Stromal cell of bone marrow (primary cell): ENCODE results near the gene MBNL1.

Experiments used
- DNase-seq: peaks from one replicate; pipeline ENCODE4 v3.0.0-alpha.2; 2012; ENCODE audit warnings: low read depth

The MBNL1 gene, protein sequence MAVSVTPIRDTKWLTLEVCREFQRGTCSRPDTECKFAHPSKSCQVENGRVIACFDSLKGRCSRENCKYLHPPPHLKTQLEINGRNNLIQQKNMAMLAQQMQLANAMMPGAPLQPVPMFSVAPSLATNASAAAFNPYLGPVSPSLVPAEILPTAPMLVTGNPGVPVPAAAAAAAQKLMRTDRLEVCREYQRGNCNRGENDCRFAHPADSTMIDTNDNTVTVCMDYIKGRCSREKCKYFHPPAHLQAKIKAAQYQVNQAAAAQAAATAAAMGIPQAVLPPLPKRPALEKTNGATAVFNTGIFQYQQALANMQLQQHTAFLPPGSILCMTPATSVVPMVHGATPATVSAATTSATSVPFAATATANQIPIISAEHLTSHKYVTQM

GRCh38 chr3:152268555-152269055 is at the start of gene MBNL1:
TSS of gene MBNL1 (plus strand) at chr3:152268929. CDS start at chr3:152300194, 31,265 bp downstream.
- DNase-seq: peak; percentile 71

DNA sequence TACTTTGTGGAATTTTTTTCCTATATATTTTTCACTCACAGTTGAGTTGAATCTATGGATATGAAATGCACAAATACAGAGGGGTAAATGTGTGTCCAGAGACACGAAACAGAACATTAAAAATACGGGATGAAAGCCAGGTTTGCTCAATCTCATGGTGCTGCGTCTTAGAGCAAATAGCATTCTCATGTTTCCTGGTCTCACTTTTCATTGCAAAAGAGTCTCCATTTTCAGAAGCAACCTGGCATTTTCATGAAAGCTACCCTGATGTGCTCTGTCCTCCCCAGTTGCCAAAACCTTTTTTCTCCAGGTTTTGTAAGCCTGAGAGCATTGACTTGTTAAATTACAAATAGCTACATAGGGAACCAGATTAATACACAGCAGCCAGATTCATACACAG is 49.5 kb upstream of the MBNL1 start:
- DNase-seq: no peak

GRCh38 chr3:152219769-152220255 is 48.9 kb upstream of the MBNL1 start:
- DNase-seq: no peak

GRCh38 chr3:152222327-152222726 is 46.4 kb upstream of the MBNL1 start:
- DNase-seq: peak; percentile 74

- DNase-seq: no peak
Observed at GRCh38 chr3:152225201-152225600, 43.5 kb upstream of the MBNL1 start.

DNA sequence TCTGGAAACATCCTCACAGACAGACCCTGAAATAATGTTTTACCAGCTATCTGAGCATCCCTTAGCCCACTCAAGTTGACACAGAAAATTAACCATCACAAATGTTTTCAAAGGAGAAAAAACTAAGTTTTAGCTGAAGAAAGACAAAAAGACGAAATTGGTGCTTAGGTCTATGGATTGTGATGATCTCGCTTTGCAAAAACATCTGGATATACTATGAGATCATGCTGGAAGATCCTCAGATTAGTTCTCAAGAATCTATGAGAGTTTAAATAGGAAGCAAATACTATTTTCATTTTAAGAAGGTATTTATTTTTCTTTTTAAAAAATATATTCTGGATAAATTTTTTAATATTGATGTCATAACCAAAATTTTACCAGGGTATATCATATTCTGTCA is 42.6 kb upstream of the MBNL1 start:
- DNase-seq: no peak

GRCh38 chr3:152227027-152227426 is 41.7 kb upstream of the MBNL1 start:
- DNase-seq: no peak

GRCh38 chr3:152229692-152230091 is 39.0 kb upstream of the MBNL1 start:
- no peak for DNase-seq

DNA sequence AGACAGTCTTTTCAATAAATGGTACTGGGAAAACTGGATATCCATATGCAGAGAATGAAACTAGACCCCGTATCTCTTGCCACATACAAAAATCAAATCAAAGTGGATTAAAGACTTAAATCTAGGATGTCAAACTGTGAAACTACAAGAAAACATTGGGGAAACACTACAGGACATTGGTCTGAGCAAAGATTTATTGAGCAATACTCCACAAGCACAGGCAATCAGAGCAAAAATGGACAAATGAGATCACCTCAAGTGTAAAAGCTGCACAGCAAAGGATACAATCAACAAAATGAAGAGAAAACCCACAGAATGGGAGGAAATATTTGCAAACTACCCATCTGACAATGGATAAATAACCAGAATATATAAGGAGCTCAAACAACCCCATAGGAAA is 38.4 kb upstream of the MBNL1 start:
- no peak for DNase-seq

DNA sequence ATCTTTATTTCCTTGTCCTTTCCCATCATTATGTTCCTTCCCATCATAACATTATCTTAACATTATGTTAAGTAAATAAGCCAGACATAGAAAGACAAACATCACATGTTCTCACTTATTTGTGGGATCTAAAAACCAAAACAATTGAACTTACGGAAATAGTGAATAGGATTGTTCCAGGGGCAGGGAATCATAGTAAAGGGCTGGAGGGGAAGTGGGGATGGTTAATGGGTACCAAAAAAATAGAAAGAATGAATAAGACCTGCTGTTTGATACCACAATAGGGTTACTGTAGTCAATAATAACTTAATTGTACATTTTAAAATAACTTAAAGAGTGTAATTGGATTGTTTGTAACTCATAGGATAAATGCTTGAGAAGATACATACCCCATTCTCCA is 36.7 kb upstream of the MBNL1 start:
- no peak for DNase-seq

GRCh38 chr3:152232679-152233078 is 36.0 kb upstream of the MBNL1 start:
- DNase-seq: no peak

- no peak for DNase-seq
Observed at GRCh38 chr3:152234657-152235375, 33.9 kb upstream of the MBNL1 start.

GRCh38 chr3:152235709-152236298 is 32.9 kb upstream of the MBNL1 start:
- DNase-seq: no peak

GRCh38 chr3:152236716-152237115 is 32.0 kb upstream of the MBNL1 start:
- DNase-seq: no peak

DNA sequence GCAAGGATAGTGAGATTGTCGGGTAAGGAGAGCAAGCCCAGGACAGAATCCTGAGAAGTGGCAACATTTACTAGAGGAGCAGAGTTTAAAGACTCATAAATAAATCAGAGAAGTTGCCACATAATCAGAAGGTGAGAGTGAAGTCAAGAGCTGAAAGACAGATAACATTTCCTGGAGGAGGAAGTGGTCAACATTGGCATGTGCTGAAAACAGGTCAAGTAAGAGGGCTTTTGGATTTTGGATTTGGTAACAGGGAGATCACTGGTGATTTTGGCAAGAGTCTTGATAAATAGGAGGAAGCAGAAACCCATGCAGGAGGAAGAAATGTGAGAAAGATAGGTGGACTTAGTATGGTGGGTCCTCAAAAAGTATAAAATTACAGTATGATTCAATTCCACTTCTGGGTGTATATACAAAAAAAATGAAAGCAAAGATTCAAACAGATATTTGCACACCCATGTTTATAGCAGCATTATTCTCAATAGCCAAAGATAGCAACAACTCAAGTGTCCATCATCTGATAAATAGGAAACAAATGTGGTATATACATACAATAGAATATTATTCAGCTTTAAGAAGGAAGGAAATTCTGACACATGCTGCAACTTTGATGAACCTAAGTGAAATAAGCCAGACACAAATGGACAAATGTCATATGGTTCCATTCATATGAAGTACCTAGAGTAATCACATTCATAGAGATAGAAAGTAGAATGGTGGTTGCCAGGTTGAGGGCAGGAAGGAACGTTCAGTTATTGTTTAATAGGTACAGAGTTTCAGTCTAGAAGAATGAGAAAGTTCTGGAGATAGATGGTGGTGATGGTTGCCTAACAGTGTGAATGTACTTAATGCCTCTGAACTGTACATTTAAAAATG is 27.3 kb upstream of the MBNL1 start:
- DNase-seq: no peak

GRCh38 chr3:152243301-152243711 is 25.4 kb upstream of the MBNL1 start:
- no peak for DNase-seq

DNA sequence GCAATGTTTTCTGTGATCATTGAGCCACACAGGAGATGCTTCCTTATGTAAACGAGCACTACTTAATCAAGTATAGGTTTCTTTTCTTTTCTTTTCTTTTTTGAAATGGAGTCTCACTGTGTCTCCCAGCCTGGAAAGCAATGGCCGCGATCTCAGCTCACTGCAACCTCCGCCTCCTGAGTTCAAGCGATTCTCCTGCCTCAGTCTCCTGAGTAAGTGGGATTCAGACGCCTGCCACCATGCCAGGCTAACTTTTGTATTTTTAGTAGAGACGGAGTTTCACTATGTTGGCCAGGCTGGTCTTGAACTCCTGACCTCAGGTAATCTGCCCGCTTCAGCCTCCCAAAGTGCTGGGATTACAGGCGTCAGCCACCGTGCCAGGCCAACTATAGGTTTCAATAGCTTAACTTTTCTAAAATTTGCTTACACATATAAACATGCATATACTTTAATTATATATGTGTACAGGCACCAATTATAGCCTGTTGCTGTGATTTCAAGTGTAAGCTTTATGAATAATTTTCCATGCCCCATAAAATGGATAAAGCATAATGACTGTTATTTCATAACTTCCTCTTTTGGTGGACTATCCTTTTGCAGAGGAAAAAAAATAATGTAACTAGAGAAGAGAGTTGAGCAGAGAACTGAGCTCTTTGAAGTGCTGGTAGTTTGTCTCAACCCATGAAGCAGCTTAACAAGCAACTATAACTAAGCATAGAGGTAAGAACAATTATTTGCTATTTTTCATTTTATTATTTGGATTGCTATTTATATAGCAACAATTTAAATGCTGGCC is 24.8 kb upstream of the MBNL1 start:
- no peak for DNase-seq

GRCh38 chr3:152244517-152244888 is 24.2 kb upstream of the MBNL1 start:
- no peak for DNase-seq

DNA sequence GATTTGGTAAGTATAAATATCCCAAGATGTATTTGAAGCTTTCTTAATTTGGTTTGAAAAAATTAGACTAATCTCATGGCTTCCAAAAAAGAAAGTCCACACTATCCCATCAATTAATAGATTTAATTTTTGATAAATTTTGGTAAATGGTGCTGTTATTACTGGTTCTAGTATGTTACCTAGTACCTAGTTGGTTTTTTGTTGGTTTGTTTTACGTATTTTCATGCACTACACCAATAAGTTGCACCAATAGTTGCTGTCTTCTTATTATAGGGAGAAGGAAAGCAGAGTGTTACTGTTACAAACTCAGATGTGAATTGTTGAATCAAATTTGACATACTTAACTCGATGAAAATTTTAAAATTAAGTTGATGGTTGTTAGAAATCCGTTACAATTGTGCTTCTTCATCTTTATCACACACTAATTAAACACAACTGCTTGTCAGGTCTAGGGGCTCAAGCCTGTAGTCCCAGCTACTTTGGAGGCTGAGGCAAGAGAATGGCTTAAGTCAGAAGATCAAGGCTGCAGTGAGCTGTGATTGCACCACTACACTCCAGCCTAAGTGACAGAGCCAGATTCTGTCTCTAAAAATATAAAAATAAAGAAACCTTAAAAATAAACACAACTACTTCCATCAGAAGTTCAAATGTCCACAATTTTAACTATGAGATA is 23.1 kb upstream of the MBNL1 start:
- no peak for DNase-seq

DNA sequence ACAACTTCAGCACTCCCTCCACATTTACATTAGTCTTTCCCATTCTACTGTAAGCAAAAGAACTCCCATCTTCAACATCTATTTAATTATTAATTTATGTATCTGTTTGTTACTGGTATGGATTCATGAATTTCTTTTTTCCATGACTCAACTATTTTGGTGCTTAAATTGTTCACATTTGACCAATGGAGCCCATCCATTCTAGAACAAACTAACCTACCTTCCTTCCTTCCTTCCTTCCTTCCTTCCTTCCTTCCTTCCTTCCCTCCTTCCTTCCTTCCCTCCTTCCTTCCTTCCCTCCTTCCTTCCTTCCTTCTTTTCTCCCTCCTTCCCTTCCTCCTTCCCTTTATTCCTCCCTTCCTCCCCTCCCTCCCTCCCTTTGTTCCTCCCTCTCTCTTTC is 16.8 kb upstream of the MBNL1 start:
- DNase-seq: no peak
